ENCODE results near the gene MB.
"Not testable (repeated sequence)": the region's sequence is repeated elsewhere in the genome, so short reads cannot be mapped to it uniquely, and the experiment has no call there.

The MB gene

GRCh38 chr22:35637254-35637653, 20.1 kb upstream of the MB start:
- no peak for DNase-seq

- no peak for DNase-seq
These were observed 17.9 kb upstream of the MB start for GRCh38 chr22:35634943-35635540.

- no peak for DNase-seq
These were observed 16.9 kb upstream of the MB start for GRCh38 chr22:35634015-35634414.

DNA sequence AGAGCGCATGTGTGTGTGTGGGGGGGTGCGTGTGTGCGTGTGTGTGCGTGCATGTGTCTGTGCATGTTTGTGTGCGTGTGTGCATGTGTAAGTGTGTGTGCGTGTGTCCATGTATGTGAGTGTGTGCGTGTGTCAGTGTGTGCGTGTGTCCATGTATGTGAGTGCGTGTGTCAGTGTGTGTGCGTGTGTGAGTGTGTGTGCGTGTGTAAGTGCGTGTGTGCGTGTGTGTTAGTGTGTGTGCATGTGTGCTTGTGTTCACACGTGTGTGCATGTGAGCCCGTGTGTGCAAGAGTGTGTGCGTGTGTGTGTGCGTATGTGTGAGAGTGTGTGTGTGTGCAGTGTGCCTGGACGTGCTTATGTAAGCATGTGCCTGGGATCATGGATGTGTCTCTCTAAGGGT, 16.4 kb upstream of the MB start:
- no peak for DNase-seq

DNA sequence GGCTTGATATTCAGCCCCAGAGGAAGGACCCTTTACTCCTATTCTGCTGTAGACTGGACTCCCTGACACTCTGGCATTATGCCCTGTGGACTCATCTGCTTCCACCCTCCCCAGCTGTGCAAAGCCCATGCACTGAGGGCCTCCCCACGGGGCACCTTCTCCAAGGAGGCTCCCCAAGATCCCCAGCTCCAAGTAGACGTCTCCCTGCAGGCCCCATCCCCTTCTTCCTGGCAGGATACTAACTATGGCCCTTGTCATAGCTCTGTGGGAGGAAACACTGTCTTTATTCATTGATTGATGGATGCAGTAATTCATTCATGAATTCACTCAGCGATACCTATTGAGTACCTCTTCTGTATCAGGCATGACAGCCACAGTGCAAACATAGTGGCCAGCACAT, 15.8 kb upstream of the MB start:
- DNase-seq, result no peak

- DNase-seq, result peak; percentile 55
These were observed 14.5 kb upstream of the MB start for GRCh38 chr22:35631597-35631996.

DNA sequence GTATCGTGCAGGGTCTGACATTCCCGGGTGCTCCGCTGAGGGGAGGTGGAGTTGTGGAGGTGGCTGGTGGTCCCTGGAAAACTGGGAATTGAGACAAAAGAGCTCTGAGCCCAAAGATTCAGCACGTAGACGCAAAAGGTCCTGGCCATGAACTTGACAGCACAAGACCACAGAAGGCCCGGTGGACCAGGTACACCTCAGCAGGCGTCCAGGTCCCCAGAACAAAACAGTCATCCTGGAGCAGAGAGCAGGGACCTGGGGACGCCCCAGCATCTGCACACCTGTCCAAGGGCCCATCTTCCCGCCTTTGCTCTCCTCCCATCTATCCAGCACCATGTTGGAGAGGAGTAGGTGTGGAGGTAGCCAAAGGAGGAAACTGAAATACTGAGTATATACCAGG, 13.8 kb upstream of the MB start:
- DNase-seq, result no peak

- no peak for DNase-seq
These were observed 13.3 kb upstream of the MB start for GRCh38 chr22:35630387-35630793.

GRCh38 chr22:35629406-35630216, 12.5 kb upstream of the MB start:
- DNase-seq, result peak; percentile 70

GRCh38 chr22:35628732-35629131, 11.6 kb upstream of the MB start:
- DNase-seq, result no peak

- peak; percentile 75 for DNase-seq
These were observed 10.3 kb upstream of the MB start for GRCh38 chr22:35627267-35628041.

DNA sequence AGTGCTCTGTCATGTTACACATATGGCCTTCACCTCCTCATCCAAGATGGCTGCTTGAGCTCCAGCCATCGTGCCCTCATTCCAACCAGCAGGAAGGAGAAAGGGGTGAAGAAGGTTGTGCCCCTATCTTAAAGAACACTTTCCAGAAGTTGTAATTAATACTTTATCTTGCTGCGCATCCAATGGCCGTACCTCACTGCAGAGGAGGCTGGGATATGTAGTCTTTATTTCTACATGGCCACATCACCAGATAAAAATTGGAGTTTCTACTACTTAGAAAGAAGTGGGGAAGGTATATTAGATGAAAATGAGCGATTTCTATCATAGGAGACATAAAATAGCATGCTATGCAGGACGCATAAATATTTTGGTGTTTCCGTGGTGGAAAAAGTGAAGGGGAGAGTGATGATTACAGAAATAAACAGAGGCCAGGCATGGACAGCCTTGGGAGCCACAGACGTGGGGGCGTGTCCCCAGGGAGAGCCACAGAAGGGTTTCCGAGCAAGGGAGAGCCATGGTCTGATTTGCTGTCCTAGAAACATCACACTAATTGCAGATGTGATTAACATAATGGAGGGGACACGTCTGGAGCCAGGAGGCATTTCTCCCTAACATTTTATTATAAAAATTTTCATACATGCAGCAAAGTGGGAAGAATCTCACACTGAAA, 8.8 kb upstream of the MB start:
- no peak for DNase-seq

GRCh38 chr22:35624547-35624946, 7.4 kb upstream of the MB start:
- DNase-seq, result no peak

DNA sequence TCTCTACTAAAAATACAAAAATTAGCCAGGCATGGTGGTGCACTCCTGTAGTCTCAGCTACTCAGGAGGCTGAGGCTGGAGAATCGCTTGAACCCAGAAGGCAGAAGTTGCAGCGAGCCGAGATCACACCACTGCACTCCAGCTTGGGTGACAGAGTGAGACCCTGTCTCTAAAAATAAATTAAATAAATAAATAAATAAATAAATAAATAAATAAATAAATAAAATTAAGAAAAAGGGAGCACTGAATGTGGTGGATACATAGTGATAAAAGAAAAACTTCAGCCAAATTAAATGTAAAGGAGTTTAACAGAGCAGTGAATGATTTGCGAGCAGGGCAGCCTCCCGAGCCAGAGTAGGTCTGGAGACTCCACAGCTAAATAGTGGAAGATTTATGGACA, 6.8 kb upstream of the MB start:
- not testable (repeated sequence) for DNase-seq

DNA sequence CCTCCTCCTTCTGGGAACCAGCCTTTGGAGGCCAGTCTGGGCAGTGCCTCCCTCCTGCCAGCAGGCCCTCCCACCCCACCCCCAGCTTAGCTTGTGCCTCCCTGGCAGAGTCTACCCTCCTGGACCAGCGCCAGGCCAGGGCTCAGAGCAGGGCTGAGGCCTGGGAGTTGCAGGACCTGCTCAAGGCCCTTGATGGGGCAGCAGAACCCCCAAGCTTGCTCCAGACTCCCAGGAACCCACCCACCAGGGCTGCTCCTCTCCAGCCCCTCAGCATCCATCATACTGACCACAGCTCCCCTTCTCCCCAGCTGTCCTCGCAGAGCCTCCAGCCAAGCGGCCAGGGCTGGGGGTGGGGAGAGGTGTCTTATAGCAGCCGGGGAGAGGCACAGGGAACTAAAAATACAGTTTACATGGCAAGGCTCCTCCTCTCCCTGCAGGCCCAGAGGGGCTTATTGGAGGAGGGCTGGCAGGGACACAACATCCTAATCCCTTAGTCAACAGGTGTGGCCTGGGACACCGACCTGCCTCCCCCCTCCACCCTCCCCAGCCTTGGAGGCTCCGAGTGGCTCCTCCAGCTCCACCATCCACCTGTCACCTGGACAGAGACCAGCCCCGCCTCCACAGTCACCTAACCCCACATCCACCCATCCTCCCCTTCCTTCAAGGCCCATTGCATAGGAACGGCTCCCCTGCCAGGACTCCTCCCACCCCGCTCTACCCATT, 5.2 kb upstream of the MB start:
- no peak for DNase-seq

GRCh38 chr22:35621451-35621850, 4.3 kb upstream of the MB start:
- DNase-seq, result no peak

GRCh38 chr22:35620624-35621251, 3.6 kb upstream of the MB start:
- no peak for DNase-seq

GRCh38 chr22:35619336-35620094, 2.4 kb upstream of the MB start:
- no peak for DNase-seq

DNA sequence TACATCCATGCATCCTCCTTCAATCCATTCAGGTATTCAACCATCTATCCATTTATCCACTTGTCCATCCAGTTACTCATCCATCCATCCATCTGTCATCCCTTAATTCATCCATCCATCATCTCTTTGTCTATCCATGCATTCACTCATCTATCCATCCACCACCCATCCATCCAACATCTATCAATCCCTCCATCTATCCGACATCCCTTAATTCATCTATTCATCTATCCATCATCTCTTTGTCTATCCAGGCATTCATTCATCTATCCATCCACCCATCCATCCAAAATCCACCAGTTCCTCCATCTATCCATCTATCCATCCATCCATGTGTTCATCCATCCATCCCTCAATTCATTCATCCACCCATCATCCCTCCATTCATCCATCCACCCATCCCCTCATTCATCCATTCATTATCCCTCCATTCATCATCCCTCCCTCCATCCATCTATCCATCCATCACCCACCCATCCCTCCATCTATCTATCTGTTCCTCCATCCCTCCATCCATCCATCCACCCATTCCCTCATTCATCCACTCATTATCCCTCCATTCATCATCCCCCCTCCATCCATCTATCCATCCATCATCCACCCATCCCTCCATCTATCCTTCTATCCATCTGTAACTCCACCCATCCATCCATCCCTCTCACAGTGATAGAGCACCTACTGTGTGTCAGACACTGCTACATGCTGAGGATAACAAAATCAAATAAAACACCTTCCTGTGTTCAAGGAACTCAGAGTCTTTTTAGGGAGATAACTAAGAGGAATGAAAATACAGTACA, 1.5 kb upstream of the MB start:
- no peak for DNase-seq

DNA sequence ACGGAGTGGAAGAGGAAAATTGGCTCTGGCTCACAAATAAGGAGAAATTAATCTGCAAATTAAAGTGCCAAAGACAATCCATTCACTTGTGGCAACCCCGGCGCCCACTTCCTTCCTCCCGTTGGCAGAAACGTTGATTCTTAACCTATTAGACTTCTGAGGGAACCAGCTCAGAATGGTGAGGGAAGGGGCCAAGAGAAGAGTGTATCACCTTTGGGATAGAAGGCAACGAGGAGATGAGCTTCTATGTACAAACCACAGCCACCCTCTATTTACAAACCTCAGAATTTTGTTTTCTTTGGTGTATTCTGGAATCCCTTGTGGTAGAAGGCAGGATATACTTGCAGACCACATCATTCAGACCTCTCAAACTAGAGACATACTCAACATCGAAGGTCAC, 1.1 kb downstream of the MB start:
- DNase-seq, result no peak

DNA sequence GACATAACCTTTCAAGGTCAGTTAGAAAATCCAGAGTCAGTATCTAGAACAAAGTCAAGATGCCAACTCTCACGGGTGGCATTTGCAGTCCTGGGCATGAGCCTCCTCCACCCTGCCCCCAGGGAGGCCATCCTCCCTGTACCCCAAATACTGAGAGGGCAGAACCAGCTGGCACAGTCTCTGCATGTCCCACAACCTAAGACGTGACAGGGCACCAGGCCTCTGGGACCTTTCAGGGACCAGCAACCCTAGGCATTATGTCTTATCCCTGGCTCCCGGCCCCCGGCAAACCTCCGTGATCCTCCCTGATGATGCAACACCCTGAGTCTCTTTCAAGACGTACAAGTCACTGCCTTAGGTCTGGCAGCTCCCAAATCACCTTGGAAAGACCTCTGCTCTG, 2.0 kb downstream of the MB start:
- DNase-seq, result no peak
